ENCODE data around the gene ARID4B.

The ARID4B gene

GRCh38 chr1:235131961-235132360 is 196.0 kb downstream of the ARID4B start:
- Mint-ChIP-seq H3K27me3 (no peaks in the 10 kb centered on the region), H3K27ac (no peak overlapping the region), H3K36me3 (ENCODE audit: low read depth) (peaks cover 74% of the 10 kb centered on the region), H3K4me3 (no peak overlapping the region), H3K4me1 (ENCODE audit: low read depth) (peaks cover 28% of the 10 kb centered on the region), H3K9me3 (no peaks in the 10 kb centered on the region)
- intact Hi-C loops (cut with micrococcal nuclease) = no loop called here

GRCh38 chr1:235130766-235131270 is 197.2 kb downstream of the ARID4B start:
- no peaks in the 10 kb centered on the region for H3K27me3 Mint-ChIP-seq
- peaks cover 29% of the 10 kb centered on the region for H3K4me1 Mint-ChIP-seq (ENCODE audit: low read depth)
- no peak overlapping the region for H3K27ac Mint-ChIP-seq
- intact Hi-C loops (cut with micrococcal nuclease) = no loop called here
- no peaks in the 10 kb centered on the region for H3K9me3 Mint-ChIP-seq
- no peak overlapping the region for H3K4me3 Mint-ChIP-seq
- H3K36me3 Mint-ChIP-seq (ENCODE audit: low read depth) = peaks cover 73% of the 10 kb centered on the region

DNA sequence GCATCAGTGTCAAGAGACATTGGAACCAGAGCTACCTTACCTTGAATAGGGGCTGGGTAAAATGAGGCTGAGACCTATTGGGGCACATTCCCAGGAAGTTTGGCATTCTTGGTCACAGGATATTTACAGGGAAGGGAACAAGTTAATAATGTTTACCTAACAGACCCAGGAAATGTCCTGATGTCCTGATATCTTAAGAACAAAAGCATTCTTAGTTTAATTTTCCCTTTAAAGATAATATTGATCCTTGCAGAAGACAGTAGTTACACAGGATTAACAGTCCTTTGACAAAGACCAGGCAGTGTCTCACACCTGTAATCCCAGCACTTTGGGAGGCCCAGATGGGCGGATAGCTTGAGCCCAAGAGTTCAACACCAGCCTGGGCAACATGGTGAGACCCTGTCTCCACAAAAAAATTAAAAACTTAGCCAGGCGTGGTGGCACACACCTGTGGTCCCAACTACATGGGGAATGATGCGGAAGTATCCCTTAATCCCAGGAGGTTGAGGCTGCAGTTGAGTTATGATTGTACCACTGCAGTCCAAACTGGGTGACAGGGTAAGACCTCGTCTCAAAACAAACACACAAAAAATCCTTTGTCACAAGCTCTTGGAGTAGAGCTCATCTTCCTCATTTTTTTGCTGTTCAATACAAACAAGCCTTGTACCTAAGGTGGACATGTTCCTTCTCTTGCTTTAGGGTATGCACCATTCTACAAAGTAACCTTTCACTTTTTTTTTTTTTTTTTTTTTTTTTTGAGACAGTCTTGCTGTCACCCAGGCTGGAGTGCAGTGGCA is 198.0 kb downstream of the ARID4B start:
- Mint-ChIP-seq H3K9me3 (no peaks in the 10 kb centered on the region), H3K27ac (no peak overlapping the region), H3K4me1 (ENCODE audit: low read depth) (peaks cover 30% of the 10 kb centered on the region), H3K4me3 (no peak overlapping the region), H3K36me3 (ENCODE audit: low read depth) (peaks cover 72% of the 10 kb centered on the region), H3K27me3 (no peaks in the 10 kb centered on the region)
- intact Hi-C loops (cut with micrococcal nuclease) = no loop called here

DNA sequence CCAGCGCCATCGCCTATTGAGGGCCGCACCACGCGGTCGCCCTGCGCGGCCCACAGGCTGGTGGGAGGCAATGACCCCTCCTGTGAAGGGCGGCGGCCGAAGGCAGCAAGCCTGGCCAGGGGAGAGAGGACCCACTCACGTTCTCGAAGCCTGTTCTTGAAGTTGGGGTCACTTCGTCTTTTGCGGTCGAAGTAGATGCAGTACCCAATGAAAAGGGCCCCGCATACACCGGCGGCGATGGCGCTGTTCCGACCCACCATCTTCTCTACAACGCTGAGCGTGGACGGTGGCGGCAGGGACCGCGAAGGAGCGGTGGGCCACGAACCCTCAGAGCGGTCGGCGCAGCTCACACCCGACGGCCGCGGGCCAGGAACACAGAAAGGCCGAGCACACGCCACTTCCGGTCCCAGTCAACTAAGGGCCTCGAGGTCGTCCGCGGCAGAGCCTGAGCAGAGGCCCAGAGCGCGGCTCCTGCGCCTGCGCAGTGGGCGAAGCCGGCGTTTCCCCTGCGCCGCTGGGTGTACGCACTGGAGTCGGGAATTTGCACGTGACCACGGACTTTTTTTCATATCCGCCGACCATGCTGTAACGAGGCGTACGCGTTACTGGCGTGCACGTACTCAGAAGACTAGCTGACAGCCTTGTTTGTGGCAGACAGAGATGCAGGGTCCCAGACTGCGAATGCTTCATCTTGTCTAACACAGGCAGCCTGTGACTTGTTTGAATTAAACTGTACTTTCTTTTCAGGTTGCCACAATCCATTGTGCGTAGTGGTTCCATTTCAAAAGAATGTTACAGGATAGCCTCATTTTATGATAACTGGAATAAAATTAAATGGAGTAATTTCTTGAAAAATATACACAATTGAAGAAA is 199.3 kb downstream of the ARID4B start, which contains the start of gene TOMM20:
TOMM20 (minus strand) TSS at position 382 of the 873 bp plus-strand sequence; CDS start at position 260, 122 bp downstream.
- intact Hi-C loops (cut with micrococcal nuclease) = no loop called here
- H3K9me3 Mint-ChIP-seq = no peaks in the 10 kb centered on the region
- H3K27me3 Mint-ChIP-seq = no peaks in the 10 kb centered on the region
- peaks cover 38% of the 10 kb centered on the region for H3K4me1 Mint-ChIP-seq (ENCODE audit: low read depth)
- peak within 1 kb of the TSS; percentile 95 for H3K27ac Mint-ChIP-seq
- H3K4me3 Mint-ChIP-seq = peak within 1 kb of the TSS; percentile 98
- peaks cover 68% of the 10 kb centered on the region for H3K36me3 Mint-ChIP-seq (ENCODE audit: low read depth)

DNA sequence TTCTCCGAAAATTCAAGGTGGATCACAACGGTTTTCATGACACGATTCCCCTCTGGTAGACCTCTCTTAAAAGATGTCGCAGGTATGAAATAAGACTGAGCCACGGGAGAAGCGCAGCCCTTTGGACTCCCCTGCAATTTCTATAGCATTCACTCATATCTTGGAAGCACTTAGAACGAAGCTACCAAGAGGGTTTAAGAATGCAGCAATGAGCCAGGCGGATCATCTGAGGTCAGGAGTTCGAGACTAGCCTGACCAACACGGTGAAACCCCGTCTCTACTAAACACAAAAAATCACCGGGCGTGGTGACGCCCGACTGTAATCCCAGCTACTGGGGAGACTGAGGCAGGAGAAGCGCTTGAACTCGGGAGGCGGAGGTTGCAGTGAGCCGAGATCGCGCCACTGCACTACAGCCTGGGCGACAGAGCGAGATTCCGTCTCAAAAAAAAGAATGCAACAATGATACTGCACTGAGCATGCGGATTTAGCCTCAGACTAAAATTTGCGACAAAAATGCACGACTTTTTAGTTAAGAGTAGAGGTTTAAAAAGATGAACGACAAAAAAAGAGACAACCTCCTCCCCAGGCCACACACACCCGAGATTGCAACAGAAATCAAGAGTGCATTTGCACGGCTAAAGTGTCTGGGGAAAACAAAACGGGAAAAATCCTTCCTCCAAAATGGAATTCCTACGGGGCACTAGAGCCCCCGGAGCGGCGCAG is 200.1 kb downstream of the ARID4B start:
- peaks cover 66% of the 10 kb centered on the region for H3K36me3 Mint-ChIP-seq (ENCODE audit: low read depth)
- peak overlapping the region; percentile 95 for H3K27ac Mint-ChIP-seq
- no peaks in the 10 kb centered on the region for H3K9me3 Mint-ChIP-seq
- peak overlapping the region; percentile 98 for H3K4me3 Mint-ChIP-seq
- intact Hi-C loops (cut with micrococcal nuclease) = no loop called here
- H3K27me3 Mint-ChIP-seq = no peaks in the 10 kb centered on the region
- H3K4me1 Mint-ChIP-seq (ENCODE audit: low read depth) = peaks cover 45% of the 10 kb centered on the region

GRCh38 chr1:235127203-235127602 is 200.8 kb downstream of the ARID4B start:
- Mint-ChIP-seq H3K9me3 (no peaks in the 10 kb centered on the region), H3K4me3 (peak overlapping the region; percentile 98), H3K4me1 (ENCODE audit: low read depth) (peaks cover 50% of the 10 kb centered on the region), H3K27me3 (no peaks in the 10 kb centered on the region), H3K36me3 (ENCODE audit: low read depth) (peaks cover 59% of the 10 kb centered on the region), H3K27ac (peak overlapping the region; percentile 95)
- intact Hi-C loops (cut with micrococcal nuclease) = no loop called here

DNA sequence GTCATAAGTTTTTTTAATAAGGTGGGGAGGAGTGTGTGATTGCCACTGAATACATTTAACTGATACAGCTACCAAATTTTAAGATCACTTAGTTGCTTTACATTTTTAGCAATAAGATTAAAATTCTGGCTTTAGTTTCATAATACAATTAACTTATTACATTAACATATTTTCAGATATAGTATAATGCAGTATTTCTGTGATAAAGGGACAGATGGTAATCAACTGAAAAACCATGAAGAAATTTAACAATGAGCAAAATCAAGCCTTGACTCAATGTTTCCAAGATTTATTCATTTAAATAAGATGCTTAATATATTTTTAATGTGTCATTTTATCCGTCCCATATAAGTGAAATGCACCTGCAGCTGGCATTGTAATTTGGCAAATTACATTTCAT is 203.3 kb downstream of the ARID4B start:
- H3K9me3 Mint-ChIP-seq = no peaks in the 10 kb centered on the region
- intact Hi-C loops (cut with micrococcal nuclease) = no loop called here
- no peaks in the 10 kb centered on the region for H3K27me3 Mint-ChIP-seq
- H3K36me3 Mint-ChIP-seq (ENCODE audit: low read depth) = peaks cover 65% of the 10 kb centered on the region
- peaks cover 41% of the 10 kb centered on the region for H3K4me1 Mint-ChIP-seq (ENCODE audit: low read depth)
- H3K4me3 Mint-ChIP-seq = no peak overlapping the region
- H3K27ac Mint-ChIP-seq = no peak overlapping the region

- Mint-ChIP-seq H3K9me3 (no peaks in the 10 kb centered on the region), H3K27ac (no peak overlapping the region), H3K27me3 (no peaks in the 10 kb centered on the region), H3K36me3 (ENCODE audit: low read depth) (peaks cover 70% of the 10 kb centered on the region), H3K4me3 (no peak overlapping the region), H3K4me1 (ENCODE audit: low read depth) (peaks cover 41% of the 10 kb centered on the region)
- intact Hi-C loops (cut with micrococcal nuclease) = no loop called here
These were observed 203.9 kb downstream of the ARID4B start for GRCh38 chr1:235124111-235124510.

DNA sequence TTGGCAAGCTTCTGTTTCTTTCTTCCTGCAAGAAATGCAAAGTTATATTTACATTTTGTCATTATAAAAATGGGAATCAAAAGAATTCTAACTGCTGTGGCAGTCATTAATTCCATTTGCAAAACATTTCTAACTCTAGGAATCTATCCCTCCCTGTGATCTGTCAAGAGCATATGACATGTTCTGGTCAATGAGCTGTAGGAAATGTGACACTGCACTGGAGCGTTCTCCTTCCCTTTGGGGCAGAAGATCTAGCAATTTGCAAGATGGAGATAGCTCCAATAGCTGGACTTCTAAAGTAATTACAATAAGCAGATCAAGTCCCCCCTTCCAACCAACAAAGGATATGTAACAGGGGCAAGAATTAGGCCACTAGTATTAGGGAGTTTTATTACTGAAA is 205.6 kb downstream of the ARID4B start:
- H3K27ac Mint-ChIP-seq = no peak overlapping the region
- peaks cover 75% of the 10 kb centered on the region for H3K36me3 Mint-ChIP-seq (ENCODE audit: low read depth)
- no peak overlapping the region for H3K4me3 Mint-ChIP-seq
- no peaks in the 10 kb centered on the region for H3K9me3 Mint-ChIP-seq
- peaks cover 36% of the 10 kb centered on the region for H3K4me1 Mint-ChIP-seq (ENCODE audit: low read depth)
- intact Hi-C loops (cut with micrococcal nuclease) = no loop called here
- H3K27me3 Mint-ChIP-seq = no peaks in the 10 kb centered on the region
